Glomerular visceral epithelial cell (primary cell): ENCODE measurements around the gene KRTAP2-1.
A peak's percentile ranks its signal among the peaks of the same experiment; 100 is the strongest.
"Not testable (repeated sequence)": the region's sequence is repeated elsewhere in the genome, so short reads cannot be mapped to it uniquely, and the experiment has no call there.

Source experiments
- DNase-seq: peaks from one replicate; pipeline ENCODE4 v3.0.0-alpha.2; 2016; ENCODE audit errors: extremely low spot score

Gene KRTAP2-1

GRCh38 chr17:41012326-41013120, 34.6 kb downstream of the KRTAP2-1 start:
- DNase-seq = no peak

- no peak for DNase-seq
Measured at GRCh38 chr17:41010441-41010840, 36.7 kb downstream of the KRTAP2-1 start.

GRCh38 chr17:41009936-41010335, 37.2 kb downstream of the KRTAP2-1 start:
- DNase-seq = no peak

GRCh38 chr17:41009301-41009760, 37.8 kb downstream of the KRTAP2-1 start:
- DNase-seq = no peak

GRCh38 chr17:41008811-41009210, 38.3 kb downstream of the KRTAP2-1 start, which contains the start of gene KRTAP3-1:
Gene KRTAP3-1 (minus strand): TSS chr17:41009128. CDS start chr17:41009074, 54 bp downstream.
- no peak for DNase-seq

- no peak for DNase-seq
Measured at GRCh38 chr17:41004397-41004796, 42.7 kb downstream of the KRTAP2-1 start.

DNA sequence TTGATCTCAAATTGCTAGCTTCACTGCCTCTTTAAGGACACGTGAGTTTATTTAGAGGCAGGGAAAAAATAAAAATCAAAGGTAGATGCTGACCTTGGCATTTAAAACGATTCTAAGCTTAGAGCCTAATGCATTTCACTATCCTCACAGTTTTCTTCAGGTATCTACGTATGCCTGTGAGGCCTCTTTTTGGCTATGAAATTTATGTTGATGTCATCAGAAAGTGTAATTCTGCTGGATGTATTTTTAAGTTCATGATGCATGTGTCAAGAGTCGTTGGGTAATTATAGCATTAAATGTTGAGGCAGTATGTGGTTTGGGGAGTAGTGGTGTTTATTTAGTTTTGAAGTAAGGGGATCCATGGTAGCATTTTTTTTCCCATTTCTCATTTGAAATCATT, 43.2 kb downstream of the KRTAP2-1 start:
- DNase-seq = no peak

DNA sequence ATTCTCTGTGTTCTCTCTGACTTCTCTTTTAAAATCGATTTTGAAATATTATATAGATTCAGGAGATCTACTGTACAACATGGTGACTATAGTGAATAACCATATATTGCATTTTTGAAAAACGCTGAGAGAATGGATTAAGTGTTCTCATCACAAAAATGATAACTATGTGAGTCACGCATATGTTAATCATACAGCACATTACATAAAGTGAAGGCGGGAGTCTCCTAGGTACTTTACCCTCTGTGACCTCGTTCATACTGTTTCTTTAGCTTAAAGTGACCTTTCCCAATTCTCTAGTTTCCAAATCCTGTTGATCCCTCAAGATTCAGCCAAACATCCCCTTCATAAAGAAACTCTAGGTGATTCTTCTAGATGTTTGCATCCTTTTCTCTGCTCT, 44.3 kb downstream of the KRTAP2-1 start:
- peak; percentile 26 for DNase-seq

- DNase-seq = no peak
Measured at GRCh38 chr17:41001795-41002194, 45.3 kb downstream of the KRTAP2-1 start.

DNA sequence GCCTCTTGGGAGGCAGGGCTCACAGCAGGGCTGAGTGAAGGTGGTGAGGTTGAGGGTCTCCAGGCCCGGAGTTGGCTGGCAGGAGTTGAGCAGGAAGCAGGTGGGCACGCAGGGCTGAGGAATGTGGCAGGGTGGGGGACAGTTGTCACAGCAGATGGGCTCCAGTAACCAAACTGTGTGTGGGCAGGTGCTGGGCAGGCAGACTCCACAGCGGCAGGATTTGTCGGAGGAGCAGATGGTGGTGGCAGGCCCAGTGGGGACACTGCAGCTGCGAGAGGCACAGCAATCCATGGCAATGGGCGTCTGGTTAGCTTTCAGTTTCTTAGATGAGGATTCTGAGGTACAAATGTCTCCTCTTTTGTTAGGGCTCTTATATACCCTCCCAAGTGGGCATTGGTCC, 47.6 kb downstream of the KRTAP2-1 start, which contains the start of gene KRTAP3-2:
TSS of gene KRTAP3-2 (minus strand) at position 344 of the 400 bp plus-strand sequence. CDS start at position 291, 53 bp downstream.
- DNase-seq = not testable (repeated sequence)

DNA sequence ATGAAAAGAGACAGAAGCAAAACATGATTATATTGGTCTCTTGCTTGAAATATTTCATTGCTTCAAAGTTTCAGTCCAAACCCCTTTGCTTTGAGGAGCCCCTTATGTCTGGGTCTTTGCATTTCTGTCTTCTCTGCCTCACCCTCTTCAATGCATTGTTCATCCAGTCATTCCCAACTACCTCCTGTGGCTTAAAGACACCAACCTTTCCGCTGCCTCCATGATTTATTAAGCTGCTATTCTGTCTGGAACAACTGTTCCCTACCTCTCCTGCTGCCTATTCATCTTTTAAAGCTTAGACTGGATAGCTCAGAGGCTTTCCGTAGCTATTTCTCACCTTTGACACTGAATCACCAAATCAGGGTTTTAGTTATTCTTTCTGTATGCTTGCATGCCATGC, 49.8 kb downstream of the KRTAP2-1 start:
- DNase-seq = no peak

DNA sequence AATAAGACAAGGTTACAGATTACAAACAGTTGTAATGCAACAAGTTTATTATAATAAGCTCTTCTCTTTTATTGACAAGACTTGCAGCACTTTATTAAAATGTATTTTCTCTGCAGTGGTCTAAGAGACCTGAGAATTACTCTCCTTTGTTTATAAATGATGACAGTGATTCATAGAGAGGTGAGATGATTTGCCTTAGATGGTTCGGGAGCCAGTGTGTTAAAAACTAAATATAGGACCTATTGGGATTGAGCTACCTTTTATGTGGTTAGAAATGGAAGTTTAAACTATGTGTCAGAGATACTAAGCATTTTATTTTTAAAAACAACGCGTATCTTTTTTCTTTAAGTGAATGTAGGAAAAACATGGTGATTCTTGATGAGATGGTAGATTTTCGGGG, 50.3 kb downstream of the KRTAP2-1 start:
- no peak for DNase-seq
